Nephron progenitor cell (in vitro differentiated cells): ENCODE data around the gene TAS2R13.

Experiments used
- DNase-seq: peaks from one replicate; pipeline ENCODE4 v3.0.0; 2021
- H3K27ac Mint-ChIP-seq: 2 replicates; pipeline ENCODE4 v1.8.0; 2021; ENCODE audit warnings: mild to moderate bottlenecking, moderate library complexity, mixed read lengths
- H3K27me3 Mint-ChIP-seq: 2 replicates; pipeline ENCODE4 v1.8.0; 2021; ENCODE audit warnings: mild to moderate bottlenecking, low read depth, mixed read lengths; ENCODE audit not compliant: poor library complexity
- H3K36me3 Mint-ChIP-seq: 2 replicates; pipeline ENCODE4 v1.8.0; 2021; ENCODE audit warnings: low read depth, mixed read lengths
- H3K4me1 Mint-ChIP-seq: 2 replicates; pipeline ENCODE4 v1.8.0; 2021; ENCODE audit warnings: mixed read lengths
- H3K4me3 Mint-ChIP-seq: 2 replicates; pipeline ENCODE4 v1.8.0; 2021; ENCODE audit warnings: mild to moderate bottlenecking, moderate library complexity, mixed read lengths
- H3K9me3 Mint-ChIP-seq: 2 replicates; pipeline ENCODE4 v1.8.0; 2021; ENCODE audit warnings: mild to moderate bottlenecking, moderate library complexity, mixed read lengths
- CTCF ChIP-seq: fragments of 200-600 bp; sonication (generic); IDR thresholded peaks from 2 replicates; pipeline ENCODE4 v1.5.0; 2021; ENCODE audit warnings: antibody characterized with exemption

The TAS2R13 gene

GRCh38 chr12:10900530-10900929 is 8.8 kb downstream of the TAS2R13 start:
- no peak for DNase-seq
- H3K27me3 Mint-ChIP-seq: no peaks in the 10 kb centered on the region
- peak overlapping the region; percentile 51 for H3K27ac Mint-ChIP-seq
- H3K9me3 Mint-ChIP-seq: peaks cover 50% of the 10 kb centered on the region
- no peaks in the 10 kb centered on the region for H3K4me1 Mint-ChIP-seq
- H3K36me3 Mint-ChIP-seq: peaks cover 73% of the 10 kb centered on the region
- no peak for TF ChIP-seq CTCF
- H3K4me3 Mint-ChIP-seq: no peak overlapping the region

DNA sequence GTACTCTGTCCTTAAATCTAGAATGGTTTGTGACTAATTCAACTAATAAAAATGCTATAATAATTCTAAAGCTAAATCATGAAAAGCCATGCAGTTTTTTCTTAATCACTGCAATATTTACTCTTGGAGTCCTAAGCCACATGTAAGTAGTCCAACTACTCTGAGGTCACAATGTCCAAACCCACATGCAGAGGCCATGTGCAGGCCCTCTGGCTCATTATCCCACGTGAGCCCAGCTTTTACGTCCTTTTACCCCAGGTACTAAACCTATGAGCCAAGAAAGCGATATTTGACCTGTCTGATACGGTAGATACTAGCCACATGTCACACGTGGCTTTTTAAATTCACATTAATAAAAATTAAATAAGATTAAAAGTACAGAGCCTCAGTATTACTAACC is 12.5 kb downstream of the TAS2R13 start:
- Mint-ChIP-seq H3K4me1 (no peaks in the 10 kb centered on the region), H3K27ac (no peak overlapping the region), H3K9me3 (peaks cover 14% of the 10 kb centered on the region), H3K36me3 (peaks cover 42% of the 10 kb centered on the region), H3K4me3 (no peak overlapping the region), H3K27me3 (no peaks in the 10 kb centered on the region)
- TF ChIP-seq CTCF: no peak
- no peak for DNase-seq

- H3K36me3 Mint-ChIP-seq: peaks cover 19% of the 10 kb centered on the region
- H3K27me3 Mint-ChIP-seq: no peaks in the 10 kb centered on the region
- H3K9me3 Mint-ChIP-seq: no peaks in the 10 kb centered on the region
- DNase-seq: no peak
- H3K4me3 Mint-ChIP-seq: no peak overlapping the region
- H3K27ac Mint-ChIP-seq: no peak overlapping the region
- no peak for TF ChIP-seq CTCF
- no peaks in the 10 kb centered on the region for H3K4me1 Mint-ChIP-seq
Measured at GRCh38 chr12:10891937-10892336, 17.4 kb downstream of the TAS2R13 start.

GRCh38 chr12:10889226-10889625 is 20.1 kb downstream of the TAS2R13 start:
- peaks cover 13% of the 10 kb centered on the region for H3K36me3 Mint-ChIP-seq
- no peaks in the 10 kb centered on the region for H3K4me1 Mint-ChIP-seq
- DNase-seq: no peak
- H3K9me3 Mint-ChIP-seq: no peaks in the 10 kb centered on the region
- no peak overlapping the region for H3K27ac Mint-ChIP-seq
- H3K4me3 Mint-ChIP-seq: no peak overlapping the region
- TF ChIP-seq CTCF: no peak
- H3K27me3 Mint-ChIP-seq: no peaks in the 10 kb centered on the region

GRCh38 chr12:10884086-10884725 is 25.2 kb downstream of the TAS2R13 start, which contains the start of gene PRH1:
TSS of gene PRH1 (minus strand) at chr12:10884255. CDS start at chr12:10884217, 38 bp downstream.
- no peaks in the 10 kb centered on the region for H3K9me3 Mint-ChIP-seq
- DNase-seq: no peak
- no peak within 1 kb of the TSS for H3K27ac Mint-ChIP-seq
- no peak for TF ChIP-seq CTCF
- no peak within 1 kb of the TSS for H3K4me3 Mint-ChIP-seq
- peaks cover 31% of the 10 kb centered on the region for H3K36me3 Mint-ChIP-seq
- no peaks in the 10 kb centered on the region for H3K27me3 Mint-ChIP-seq
- no peaks in the 10 kb centered on the region for H3K4me1 Mint-ChIP-seq

GRCh38 chr12:10873378-10873777 is 36.0 kb downstream of the TAS2R13 start:
- Mint-ChIP-seq H3K9me3 (no peaks in the 10 kb centered on the region), H3K27me3 (peaks cover 1% of the 10 kb centered on the region), H3K4me3 (no peak overlapping the region), H3K27ac (no peak overlapping the region), H3K36me3 (peaks cover 42% of the 10 kb centered on the region), H3K4me1 (no peaks in the 10 kb centered on the region)
- no peak for TF ChIP-seq CTCF
- DNase-seq: no peak
